GM13977 (cell line): ENCODE measurements around the gene SLC35F1.

ENCODE experiments used
- DNase-seq: peaks from one replicate; pipeline ENCODE4 v3.0.0; 2012; ENCODE audit warnings: low spot score
- CTCF ChIP-seq: IDR thresholded peaks from 2 replicates; pipeline ENCODE4 v1.5.1; 2012; ENCODE audit warnings: mild to moderate bottlenecking, control low read depth; ENCODE audit not compliant: insufficient read depth; ENCODE audit errors: extremely low read depth, missing control alignments
- in situ Hi-C: fragments of 300-500 bp; cut with MboI; formaldehyde crosslinking; loops from one replicate; pipeline ENCODE4 v1.12.0; 2022; ENCODE audit warnings: low sequenced_read_pairs, low pct_unique_long_range_greater_than_20kb, mixed read lengths, inconsistent platforms; ENCODE audit not compliant: unreplicated experiment

SLC35F1 gene

GRCh38 chr6:118305081-118305480 is 398.0 kb downstream of the SLC35F1 start:
- in situ Hi-C loops, result no loop called here
- TF ChIP-seq CTCF, result no peak
- no peak for DNase-seq

GRCh38 chr6:118306392-118307238 is 399.6 kb downstream of the SLC35F1 start:
- TF ChIP-seq CTCF, result no peak
- DNase-seq, result no peak
- in situ Hi-C loops, result no loop called here

DNA sequence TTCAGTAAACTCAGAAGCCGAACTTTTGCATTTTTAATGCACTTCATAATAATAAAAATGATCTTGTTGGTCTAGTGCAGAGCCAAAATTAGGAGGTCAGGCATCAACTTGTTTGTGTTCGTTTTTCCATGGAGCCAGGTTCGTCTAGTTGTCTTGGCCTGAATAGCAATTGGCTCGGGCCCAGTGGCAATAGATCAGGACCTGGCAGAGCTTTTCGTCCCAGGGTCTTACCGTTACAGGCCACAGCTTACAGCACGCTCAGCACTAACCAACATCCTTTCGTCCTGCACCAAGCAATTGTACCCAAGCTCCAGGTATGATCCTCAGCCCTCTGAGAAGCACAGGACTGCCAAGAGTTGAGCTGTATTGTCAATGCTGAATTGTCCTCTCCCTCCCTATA is 400.5 kb downstream of the SLC35F1 start:
- in situ Hi-C loops, result no loop called here
- TF ChIP-seq CTCF, result no peak
- no peak for DNase-seq

- no peak for TF ChIP-seq CTCF
- in situ Hi-C loops, result no loop called here
- no peak for DNase-seq
Measured at GRCh38 chr6:118309337-118310093, 402.5 kb downstream of the SLC35F1 start.

DNA sequence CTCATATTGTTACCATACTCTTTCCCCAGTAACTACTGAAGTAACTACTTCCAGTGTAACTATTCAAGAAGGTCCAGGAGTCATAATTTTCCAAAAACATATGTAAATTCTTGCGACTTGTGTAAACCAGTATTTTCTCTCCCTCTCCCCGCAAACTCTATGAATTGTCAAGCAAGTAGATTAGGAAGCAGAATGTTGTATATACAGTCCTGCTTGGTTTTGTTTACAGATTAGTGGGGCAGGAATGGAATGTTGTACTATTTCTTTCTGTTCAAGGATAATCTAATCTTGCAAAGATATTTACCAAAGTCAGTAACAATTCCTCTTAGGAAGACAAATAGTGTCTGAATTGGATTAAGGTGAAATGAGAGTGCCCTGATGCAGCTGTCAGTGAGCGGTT is 406.1 kb downstream of the SLC35F1 start:
- no peak for DNase-seq

DNA sequence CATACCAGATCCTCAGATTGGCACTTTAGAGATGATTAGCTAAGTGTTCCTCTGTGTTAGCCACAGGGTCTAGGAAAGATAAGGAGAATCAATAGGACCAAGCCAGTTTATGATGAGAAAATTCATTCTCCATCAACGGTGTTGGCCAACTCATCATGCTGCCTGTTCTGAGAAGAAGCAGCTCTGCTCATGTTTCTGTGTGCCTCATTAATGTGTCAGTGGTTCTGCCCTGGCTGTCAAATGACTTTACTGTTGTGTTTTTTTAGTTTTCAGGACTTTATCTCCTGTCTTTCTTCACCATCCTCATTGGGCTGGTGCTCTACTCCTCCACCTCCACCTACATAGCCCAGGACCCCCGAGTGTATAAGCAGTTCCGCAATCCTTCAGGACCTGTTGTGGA is 406.7 kb downstream of the SLC35F1 start:
- in situ Hi-C loops, result no loop called here
- no peak for TF ChIP-seq CTCF
- DNase-seq, result no peak

More for the DNA sequence above, 406.1 kb downstream of the SLC35F1 start:
- no peak for TF ChIP-seq CTCF
- in situ Hi-C loops, result no loop called here
